GM19099 (cell line): ENCODE data around the gene TRIM42.

Experiments used
- POLR2A ChIP-seq: IDR thresholded peaks from 3 replicates; pipeline ENCODE4 v1.6.1; 2011; ENCODE audit warnings: low read depth; ENCODE audit not compliant: insufficient read length; ENCODE audit errors: extremely low read depth

TRIM42 gene

DNA sequence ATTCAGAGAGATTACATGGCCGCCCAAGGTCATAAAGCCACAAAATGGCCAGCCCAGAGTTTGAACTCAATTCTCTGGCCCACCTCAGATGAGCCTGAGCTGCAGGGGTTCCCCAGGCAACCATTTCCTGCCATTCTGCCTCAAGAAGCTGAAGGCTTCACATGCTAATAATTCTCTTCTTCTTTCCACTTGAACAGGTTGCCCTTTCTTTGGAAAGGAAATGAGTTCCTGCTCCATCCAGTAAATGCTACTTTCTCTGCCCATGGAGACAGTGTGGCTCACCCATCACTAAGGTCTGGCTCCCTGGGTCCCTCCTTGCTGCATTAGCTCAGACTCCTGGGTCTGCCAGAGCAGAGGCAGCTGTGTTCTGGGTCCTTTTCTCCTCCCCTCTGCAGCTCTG is 48.2 kb downstream of the TRIM42 start:
- no peak for TF ChIP-seq POLR2A

DNA sequence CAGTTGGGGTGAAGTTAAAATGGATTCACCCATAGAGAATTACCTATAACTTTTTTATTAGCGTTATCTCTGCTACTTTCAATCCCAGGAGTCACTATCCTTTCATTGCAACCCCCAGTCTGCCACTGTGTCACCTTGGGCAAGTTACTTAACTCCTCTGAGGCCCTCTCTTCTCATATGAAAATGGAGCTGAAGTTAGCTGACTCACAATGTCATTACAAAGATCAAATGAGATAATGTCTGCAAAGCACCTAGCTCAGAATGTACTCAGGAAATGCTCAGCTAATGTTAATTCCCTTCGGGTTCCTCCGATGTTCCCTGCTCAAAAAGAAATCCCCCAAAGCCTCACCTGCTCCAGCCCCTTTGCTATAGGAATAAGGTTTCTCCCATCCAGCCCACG is 50.0 kb downstream of the TRIM42 start:
- TF ChIP-seq POLR2A: no peak

DNA sequence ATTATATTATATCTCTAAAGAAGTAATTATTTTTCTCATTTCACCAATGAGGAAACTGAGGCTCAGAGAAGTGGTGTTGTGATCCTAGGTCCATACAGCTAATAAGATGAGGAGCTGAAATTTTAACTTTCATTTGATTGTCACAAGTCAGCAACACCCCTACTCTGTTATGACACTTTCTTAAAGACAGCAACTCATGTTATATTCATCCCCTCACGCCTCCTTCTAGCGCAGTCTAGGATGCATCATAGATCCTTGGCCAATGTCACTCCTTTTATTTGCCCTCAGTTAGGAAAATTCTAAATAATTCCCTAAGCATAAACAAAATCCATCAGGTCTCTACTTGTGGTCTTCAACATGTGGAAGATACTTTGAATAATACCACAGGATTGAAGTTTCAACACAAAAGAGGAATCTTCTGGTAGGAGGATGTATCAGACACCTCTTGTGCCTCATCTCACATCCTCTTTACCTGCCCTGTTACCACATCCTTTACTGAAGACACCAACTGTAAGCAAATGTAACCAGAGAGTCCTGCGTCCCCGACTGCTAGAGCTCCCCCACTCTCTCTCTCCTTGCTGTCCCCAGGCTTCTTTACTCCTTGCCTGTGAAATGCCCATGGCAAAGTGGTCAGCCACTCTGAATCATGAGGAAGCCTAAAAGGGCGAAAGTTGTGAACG is 53.7 kb downstream of the TRIM42 start:
- TF ChIP-seq POLR2A: no peak

DNA sequence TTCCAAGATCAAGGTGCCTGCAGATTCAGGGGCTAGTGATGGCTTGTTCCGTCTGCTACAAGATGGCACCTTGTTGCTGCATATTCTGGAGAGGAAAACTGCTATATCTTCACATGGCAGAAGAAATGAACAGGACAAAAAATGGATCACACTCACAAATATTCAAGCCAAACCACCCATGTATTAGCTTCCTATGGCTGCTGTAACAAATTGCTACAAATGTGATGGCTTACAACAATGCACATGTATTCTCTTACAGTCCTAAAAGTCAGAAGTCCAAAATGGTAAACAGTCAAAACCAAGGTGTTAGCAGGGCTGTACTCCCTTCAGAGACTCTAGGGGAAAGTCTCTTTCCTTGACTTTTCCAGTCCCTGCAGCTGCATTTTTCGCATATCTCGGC is 55.8 kb downstream of the TRIM42 start:
- TF ChIP-seq POLR2A: no peak

DNA sequence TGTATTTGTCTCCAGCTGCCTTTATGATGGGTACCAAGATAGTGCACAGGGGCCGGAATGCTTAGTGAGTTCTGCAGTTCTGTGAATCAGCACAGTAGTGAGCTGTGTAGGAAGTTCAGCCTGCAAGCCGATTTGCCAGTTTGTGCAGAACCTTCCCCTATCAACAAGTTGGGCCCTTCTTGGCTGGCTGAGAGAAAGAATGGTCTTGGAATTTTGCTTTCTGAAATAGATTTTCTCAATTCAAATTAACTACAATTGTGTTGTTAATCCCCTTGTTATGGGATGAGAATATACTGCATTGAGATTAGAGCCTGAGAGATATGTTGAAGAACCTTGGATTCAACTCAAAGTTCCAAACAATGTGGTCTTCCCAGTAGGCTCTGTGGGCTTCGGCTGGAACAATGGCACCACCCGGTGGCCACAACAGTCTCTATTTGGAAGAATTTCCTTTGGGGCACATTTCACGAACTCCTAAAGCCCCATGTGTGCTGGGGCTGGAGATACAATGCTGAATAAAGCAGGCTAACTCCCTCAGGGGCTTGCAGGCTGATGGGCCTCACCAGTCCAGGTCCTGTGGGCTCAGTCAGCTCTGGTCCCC is 59.1 kb downstream of the TRIM42 start:
- TF ChIP-seq POLR2A: no peak

DNA sequence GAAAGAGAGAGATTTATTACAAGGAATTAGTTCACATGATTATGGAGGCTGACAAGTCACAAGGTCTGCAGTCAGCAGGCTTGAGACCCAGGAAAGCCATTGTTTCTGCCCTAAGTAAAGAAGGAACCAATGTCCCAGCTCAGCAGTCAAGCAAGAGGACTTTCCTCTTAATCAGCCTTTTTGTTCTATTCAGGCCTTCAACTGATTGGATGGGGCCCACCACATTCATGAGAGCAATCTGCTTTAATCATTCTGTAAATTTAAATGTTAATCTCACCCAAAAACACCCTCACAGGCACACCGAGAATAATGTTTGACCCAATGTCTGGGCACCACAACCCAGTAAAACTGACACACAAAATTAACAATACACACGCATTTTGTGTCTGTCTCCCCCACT is 64.3 kb downstream of the TRIM42 start:
- no peak for TF ChIP-seq POLR2A

DNA sequence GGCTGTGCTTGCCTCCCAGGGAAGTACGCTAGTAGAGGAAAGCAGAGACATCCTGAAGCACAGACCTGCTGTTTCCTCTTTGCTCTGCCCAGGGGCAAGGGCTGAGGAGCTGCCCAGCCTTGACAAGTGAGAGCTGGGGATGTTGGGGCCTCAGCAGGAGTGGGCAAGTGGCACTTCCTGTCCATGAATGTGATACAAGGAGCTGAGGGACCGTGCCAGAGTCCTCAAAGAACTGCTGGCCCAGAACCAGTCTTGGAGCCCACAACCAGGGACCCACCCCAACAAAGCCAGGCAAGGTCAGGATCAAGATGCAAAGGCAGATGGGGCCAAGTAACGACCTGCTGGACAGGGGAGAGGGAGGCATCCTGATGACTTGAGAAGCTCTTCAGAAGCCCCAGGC is 70.3 kb downstream of the TRIM42 start:
- TF ChIP-seq POLR2A: no peak

DNA sequence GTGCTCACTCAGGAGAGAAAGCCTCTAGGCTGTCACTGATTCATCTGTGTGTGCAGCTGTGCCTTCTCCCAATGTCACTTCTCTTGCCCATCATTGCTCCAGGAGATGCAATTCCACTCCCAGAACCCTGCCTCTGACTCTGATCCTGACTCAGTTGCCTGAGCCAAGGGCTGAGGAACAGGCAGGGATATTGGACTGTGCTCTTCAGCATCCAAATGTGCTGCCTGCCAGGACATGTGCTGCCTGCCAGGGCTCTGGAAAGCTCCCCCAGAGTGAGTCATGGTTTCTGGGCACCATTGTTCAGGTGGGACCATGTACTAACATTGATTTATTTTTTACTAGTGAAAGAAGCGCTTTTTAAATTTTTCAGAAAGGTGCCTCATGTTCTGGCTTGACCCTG is 71.0 kb downstream of the TRIM42 start:
- no peak for TF ChIP-seq POLR2A
